ENCODE data around the gene CNDP1. TPM values are rescaled to one million over a fixed set of nuclear protein-coding genes. Genes with fewer than 3 reads are reported as not detected.

The CNDP1 gene
- total RNA-seq, 1 donor from 2014 or later: 0.48 TPM

GRCh38 chr18:74635224-74635975 lies 101.1 kb downstream of the CNDP1 start:
- H3K36me3 Mint-ChIP-seq: peaks cover 29% of the 10 kb centered on the region
- no peaks in the 10 kb centered on the region for H3K9me3 Mint-ChIP-seq
- DNase-seq (ENCODE audit: extremely low spot score, unreplicated experiment): no peak
- TF ChIP-seq CTCF (conservative IDR thresholded peaks at IDR 0.05): no peak
- no peaks in the 10 kb centered on the region for H3K27me3 Mint-ChIP-seq
- H3K4me3 Mint-ChIP-seq: no peak overlapping the region
- H3K27ac Mint-ChIP-seq: peak overlapping the region; percentile 17
- peaks cover 27% of the 10 kb centered on the region for H3K4me1 Mint-ChIP-seq (ENCODE audit: unreplicated experiment)

Other genes starting within 250 kb of the CNDP1 start
- 74.9 and 101 TPM in 2 replicates for gene CYB5A, start 242.5 kb upstream of the CNDP1 start, total RNA-seq (ENCODE audit: low replicate concordance)
- gene C18orf63, start 218.7 kb upstream of the CNDP1 start, total RNA-seq (ENCODE audit: low replicate concordance): not detected in 2 replicates
- gene DIPK1C, start 77.2 kb upstream of the CNDP1 start, total RNA-seq (ENCODE audit: low replicate concordance): 0.26 and 0.36 TPM in 2 replicates
- gene CNDP2, start 38.1 kb upstream of the CNDP1 start, total RNA-seq (ENCODE audit: low replicate concordance): 197 and 248 TPM in 2 replicates
- gene ZNF407, start 63.4 kb downstream of the CNDP1 start, total RNA-seq (ENCODE audit: low replicate concordance): 11.3 and 14.7 TPM in 2 replicates

Measured in type B pancreatic cell (in vitro differentiated cells).